ENCODE results near the gene BCAP31. TPM values are rescaled to one million over a fixed set of nuclear protein-coding genes. Genes with fewer than 3 reads are reported as not detected.
"Not testable (repeated sequence)": the region's sequence is repeated elsewhere in the genome, so short reads cannot be mapped to it uniquely, and the experiment has no call there.

BCAP31 gene
- total RNA-seq, 1 donor from 2014 or later = 83.0 TPM

DNA sequence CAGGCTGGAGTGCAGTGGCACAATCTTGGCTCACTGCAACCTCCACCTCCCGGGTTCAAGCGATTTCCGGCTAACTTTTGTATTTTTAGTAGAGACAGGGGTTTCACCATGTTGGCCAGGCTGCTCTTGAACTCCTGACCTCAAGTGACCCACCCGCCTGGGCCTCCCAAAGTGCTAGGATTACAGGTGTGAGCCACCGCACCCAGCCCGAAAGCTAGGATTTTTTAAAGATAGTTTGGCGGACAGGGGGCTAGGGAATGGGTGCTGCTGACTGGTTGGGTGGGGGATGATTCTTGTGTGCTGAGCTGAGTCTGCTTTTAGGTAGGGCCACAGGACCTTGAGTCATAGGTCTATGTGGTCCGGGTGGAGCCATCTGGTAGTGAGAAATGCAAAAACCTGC, 40.7 kb downstream of the BCAP31 start:
- H3K36me3 ChIP-seq (ENCODE audit: control insufficient read depth in 3 of 3, insufficient read depth in 3 of 3, low read length in 3 of 3); H3K4me3 ChIP-seq (ENCODE audit: low read length in 3 of 3); H3K27me3 ChIP-seq (ENCODE audit: control insufficient read depth in 3 of 3, insufficient read depth in 3 of 3, low read length in 3 of 3); H3K4me1 ChIP-seq (ENCODE audit: control insufficient read depth in 3 of 3, insufficient read depth in 3 of 3, low read length in 3 of 3); H3K9me3 ChIP-seq (ENCODE audit: control insufficient read depth in 3 of 3, low read length in 3 of 3); H3K27ac ChIP-seq (ENCODE audit: low read depth, low read length); H3K9ac ChIP-seq (ENCODE audit: low read depth in 1 of 3, low read length in 3 of 3): not testable (repeated sequence)

DNA sequence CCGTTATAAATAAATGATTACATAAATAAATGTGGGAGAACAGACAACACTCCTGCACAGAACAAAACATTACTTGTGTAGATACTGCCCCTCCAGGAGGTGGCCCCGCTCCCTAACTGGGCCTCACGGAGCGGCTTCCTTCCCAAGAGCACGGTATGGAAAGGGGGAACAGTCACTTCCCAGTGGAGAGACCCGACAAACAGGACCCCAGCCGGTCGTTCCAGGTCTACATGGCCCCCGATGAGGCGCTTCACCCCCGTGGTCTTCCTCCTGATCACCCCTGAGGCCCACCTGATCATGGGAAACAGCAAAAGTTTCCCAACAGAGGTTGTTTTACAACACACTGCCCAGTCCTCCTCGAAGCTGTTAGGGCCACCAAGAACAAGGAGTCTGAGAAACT, 43.0 kb downstream of the BCAP31 start:
- Histone ChIP-seq H3K27ac (ENCODE audit: low read depth, low read length) (no peak overlapping the region), H3K9me3 (ENCODE audit: control insufficient read depth in 3 of 3, low read length in 3 of 3) (no peaks in the 10 kb centered on the region), H3K9ac (ENCODE audit: low read depth in 1 of 3, low read length in 3 of 3) (peak overlapping the region in 1 of 3 donors; percentile 8), H3K27me3 (ENCODE audit: control insufficient read depth in 3 of 3, insufficient read depth in 3 of 3, low read length in 3 of 3) (peaks cover 0 to 3% (median 0%) of the 10 kb centered on the region in 3 donors), H3K4me3 (ENCODE audit: low read length in 3 of 3) (no peak overlapping the region), H3K36me3 (ENCODE audit: control insufficient read depth in 3 of 3, insufficient read depth in 3 of 3, low read length in 3 of 3) (no peaks in the 10 kb centered on the region), H3K4me1 (ENCODE audit: control insufficient read depth in 3 of 3, insufficient read depth in 3 of 3, low read length in 3 of 3) (no peaks in the 10 kb centered on the region)

DNA sequence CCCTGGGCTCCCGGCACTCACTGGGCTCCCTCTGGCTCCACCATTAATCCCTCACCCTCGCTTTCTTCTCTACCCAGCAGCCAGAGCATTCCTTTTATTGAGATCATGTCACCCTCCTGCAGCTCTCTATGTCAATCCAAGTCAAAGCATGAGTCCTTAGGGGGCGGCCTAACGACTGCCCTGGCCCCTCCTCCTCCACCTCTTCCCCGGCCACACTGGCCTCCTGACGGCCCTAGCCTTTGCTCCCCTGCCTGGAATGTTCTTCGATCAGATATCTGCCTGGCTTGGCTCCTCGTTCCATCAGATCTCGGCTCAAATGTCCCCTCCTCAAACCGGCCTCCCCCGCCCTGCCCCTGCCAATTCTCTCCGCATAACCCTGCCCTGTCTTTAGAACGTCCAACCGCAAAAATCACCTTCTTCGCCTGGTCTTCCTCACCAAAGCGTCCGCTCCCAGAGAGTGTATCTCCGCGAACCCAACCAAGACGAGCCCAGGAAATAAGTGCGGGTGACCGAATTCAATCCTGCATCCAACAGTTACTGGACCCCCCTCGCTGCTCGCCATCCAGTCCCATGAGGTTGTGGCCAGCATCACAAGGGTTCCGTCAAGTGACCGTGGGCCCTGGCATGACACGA, 49.9 kb downstream of the BCAP31 start:
- Histone ChIP-seq H3K4me3 (ENCODE audit: low read length in 3 of 3) (no peak overlapping the region), H3K9ac (ENCODE audit: low read depth in 1 of 3, low read length in 3 of 3) (no peak overlapping the region), H3K27ac (ENCODE audit: low read depth, low read length) (no peak overlapping the region), H3K27me3 (ENCODE audit: control insufficient read depth in 3 of 3, insufficient read depth in 3 of 3, low read length in 3 of 3) (peaks cover 0 to 12% (median 8%) of the 10 kb centered on the region in 3 donors), H3K36me3 (ENCODE audit: control insufficient read depth in 3 of 3, insufficient read depth in 3 of 3, low read length in 3 of 3) (no peaks in the 10 kb centered on the region), H3K9me3 (ENCODE audit: control insufficient read depth in 3 of 3, low read length in 3 of 3) (no peaks in the 10 kb centered on the region), H3K4me1 (ENCODE audit: control insufficient read depth in 3 of 3, insufficient read depth in 3 of 3, low read length in 3 of 3) (no peaks in the 10 kb centered on the region)

DNA sequence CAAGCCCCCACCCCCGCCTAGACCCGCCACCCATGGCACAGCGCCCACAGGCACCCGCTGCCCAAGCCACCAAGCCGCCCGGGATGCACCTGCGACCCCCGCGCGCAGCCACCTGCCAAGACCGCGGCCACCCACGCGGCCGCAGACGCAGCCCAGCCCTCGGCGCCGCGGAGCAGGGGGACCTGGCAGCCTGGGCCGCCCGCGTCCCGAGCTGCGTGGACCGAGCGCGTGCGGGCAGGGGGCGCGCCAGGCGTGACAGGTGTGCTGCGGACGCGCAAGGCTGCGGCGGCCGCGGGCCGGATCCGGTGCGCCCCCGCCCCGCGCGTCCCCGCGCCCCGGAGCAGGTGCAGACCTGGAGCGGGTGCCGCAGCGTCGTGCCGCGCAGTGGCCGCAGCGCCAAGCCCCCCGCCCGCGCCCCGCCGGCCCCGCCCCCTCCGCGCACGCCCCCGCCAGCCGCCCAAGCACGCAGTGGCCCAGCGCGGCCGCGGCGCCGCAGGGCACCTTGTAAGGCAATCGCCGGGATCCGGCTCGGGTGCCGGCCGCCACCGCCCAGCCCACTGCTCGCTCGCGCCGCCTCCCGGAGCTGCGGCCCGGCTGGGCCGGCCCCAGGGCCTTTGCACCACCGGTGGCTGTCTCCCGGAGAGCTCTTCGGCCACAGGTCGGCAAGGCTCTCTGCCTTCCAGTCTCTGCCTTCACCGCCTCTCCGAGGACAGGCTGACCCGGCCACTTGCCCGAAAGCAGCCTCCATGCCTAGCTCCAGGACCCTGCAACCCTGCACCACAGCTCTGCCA, 50.6 kb downstream of the BCAP31 start, which contains the start of gene PNCK:
Gene PNCK, minus strand, starts transcription at position 386 of the 791 bp plus-strand sequence. CDS start 737 bp downstream, outside the sequence.
- H3K4me3 ChIP-seq (ENCODE audit: low read length in 3 of 3) = no peak within 1 kb of the TSS
- no peaks in the 10 kb centered on the region for H3K9me3 ChIP-seq (ENCODE audit: control insufficient read depth in 3 of 3, low read length in 3 of 3)
- no peaks in the 10 kb centered on the region for H3K4me1 ChIP-seq (ENCODE audit: control insufficient read depth in 3 of 3, insufficient read depth in 3 of 3, low read length in 3 of 3)
- peaks cover 0 to 12% (median 8%) of the 10 kb centered on the region in 3 donors for H3K27me3 ChIP-seq (ENCODE audit: control insufficient read depth in 3 of 3, insufficient read depth in 3 of 3, low read length in 3 of 3)
- H3K27ac ChIP-seq (ENCODE audit: low read depth, low read length) = no peak within 1 kb of the TSS
- H3K9ac ChIP-seq (ENCODE audit: low read depth in 1 of 3, low read length in 3 of 3) = no peak within 1 kb of the TSS
- H3K36me3 ChIP-seq (ENCODE audit: control insufficient read depth in 3 of 3, insufficient read depth in 3 of 3, low read length in 3 of 3) = no peaks in the 10 kb centered on the region

DNA sequence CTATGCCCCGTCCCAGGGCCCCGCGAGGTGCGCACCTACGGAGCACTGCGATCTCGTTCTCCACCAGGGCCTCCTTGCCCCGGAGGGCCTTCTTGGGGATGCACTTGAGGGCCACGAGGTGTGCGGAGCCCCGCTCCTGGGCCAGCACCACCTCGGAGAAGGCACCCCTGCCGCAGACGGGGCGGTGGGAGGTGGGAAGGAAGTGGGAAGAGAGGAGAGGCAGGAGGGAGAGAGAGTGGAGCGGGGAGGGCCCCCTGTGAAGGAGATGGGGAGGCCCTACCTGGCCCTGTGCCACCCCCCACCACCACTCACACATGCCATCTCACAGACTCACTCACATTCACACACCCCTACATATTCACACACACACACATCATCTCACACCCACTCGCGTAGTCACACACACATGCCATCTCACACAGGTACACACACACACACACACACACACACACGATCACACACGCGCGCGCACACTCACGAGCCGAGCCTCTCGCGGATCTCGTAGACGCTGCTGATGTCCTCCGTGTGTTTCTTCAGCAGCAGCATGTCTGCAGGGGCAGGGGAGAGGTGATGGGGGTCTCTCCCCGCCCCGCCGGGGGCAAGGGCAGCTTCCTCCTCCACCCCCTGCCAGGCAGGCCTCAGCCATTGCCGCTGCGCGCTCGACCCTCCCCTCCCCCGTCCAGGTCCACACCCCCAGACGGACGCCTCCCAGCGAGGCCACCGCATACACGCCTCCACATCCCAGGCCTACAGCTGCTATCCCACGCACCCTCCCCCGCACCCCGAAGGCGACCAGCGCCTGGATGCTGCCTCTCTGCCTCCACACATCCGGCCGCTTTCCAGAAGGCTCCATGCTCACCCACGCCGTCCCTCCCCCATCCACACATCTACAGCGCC, 51.4 kb downstream of the BCAP31 start:
- Histone ChIP-seq H3K36me3 (ENCODE audit: control insufficient read depth in 3 of 3, insufficient read depth in 3 of 3, low read length in 3 of 3) (no peaks in the 10 kb centered on the region), H3K4me3 (ENCODE audit: low read length in 3 of 3) (no peak overlapping the region)

DNA sequence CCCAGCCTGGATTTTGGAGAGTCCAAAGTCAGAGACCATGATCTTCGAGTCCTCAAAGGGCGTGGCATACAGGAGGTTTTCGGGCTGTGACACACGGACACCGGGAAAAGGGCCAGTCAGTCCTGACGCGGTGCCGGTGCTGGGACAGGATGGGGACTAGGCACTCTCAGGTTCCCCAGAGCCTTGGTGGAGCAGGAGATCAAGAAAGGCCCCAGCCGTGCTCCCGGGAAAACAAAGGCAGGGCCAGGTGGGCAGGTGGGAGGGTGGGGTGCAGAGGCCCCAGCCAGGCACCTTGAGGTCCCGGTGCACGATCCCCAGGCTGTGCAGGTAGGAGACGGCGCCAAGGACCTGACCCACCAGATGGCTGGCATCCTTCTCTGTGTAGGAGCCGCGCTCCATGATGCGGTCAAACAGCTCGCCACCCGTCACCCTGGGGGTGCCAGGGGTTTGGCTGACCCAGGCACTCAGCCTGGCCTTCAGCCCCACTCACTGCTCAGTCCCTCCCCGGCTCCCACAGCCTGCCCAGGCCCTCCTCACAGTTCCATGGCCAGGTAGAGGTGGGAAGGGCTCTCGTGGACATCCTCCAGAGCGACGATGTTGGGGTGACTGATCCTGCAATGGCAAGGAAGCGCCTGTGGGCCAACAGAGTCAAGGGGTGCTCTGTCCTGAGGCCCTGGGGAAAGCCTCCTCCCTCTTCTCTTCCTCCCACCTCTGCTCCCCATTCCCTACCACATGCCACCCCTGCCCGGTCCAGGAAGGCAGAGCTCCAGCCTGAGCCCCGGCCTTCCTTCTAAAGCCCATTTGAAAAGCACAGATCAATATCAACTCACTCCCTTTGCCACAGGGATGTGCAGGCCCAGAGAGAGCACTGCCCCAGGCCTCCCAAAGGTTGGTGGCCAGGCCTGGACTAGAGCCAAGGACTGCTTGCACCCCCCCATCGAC, 52.3 kb downstream of the BCAP31 start:
- no peak overlapping the region for H3K4me3 ChIP-seq (ENCODE audit: low read length in 3 of 3)
- H3K4me1 ChIP-seq (ENCODE audit: control insufficient read depth in 3 of 3, insufficient read depth in 3 of 3, low read length in 3 of 3) = peaks cover 6 to 9% (median 7%) of the 10 kb centered on the region in 3 donors
- no peak overlapping the region for H3K9ac ChIP-seq (ENCODE audit: low read depth in 1 of 3, low read length in 3 of 3)
- H3K9me3 ChIP-seq (ENCODE audit: control insufficient read depth in 3 of 3, low read length in 3 of 3) = no peaks in the 10 kb centered on the region
- peaks cover 5 to 15% (median 8%) of the 10 kb centered on the region in 3 donors for H3K27me3 ChIP-seq (ENCODE audit: control insufficient read depth in 3 of 3, insufficient read depth in 3 of 3, low read length in 3 of 3)
- no peak overlapping the region for H3K27ac ChIP-seq (ENCODE audit: low read depth, low read length)
- H3K36me3 ChIP-seq (ENCODE audit: control insufficient read depth in 3 of 3, insufficient read depth in 3 of 3, low read length in 3 of 3) = no peaks in the 10 kb centered on the region

More for the DNA sequence above, 51.4 kb downstream of the BCAP31 start:
- H3K4me1 ChIP-seq (ENCODE audit: control insufficient read depth in 3 of 3, insufficient read depth in 3 of 3, low read length in 3 of 3) = peaks cover 3 to 8% (median 6%) of the 10 kb centered on the region in 3 donors
- H3K9ac ChIP-seq (ENCODE audit: low read depth in 1 of 3, low read length in 3 of 3) = no peak overlapping the region
- H3K27ac ChIP-seq (ENCODE audit: low read depth, low read length) = no peak overlapping the region
- peaks cover 0 to 12% (median 8%) of the 10 kb centered on the region in 3 donors for H3K27me3 ChIP-seq (ENCODE audit: control insufficient read depth in 3 of 3, insufficient read depth in 3 of 3, low read length in 3 of 3)
- H3K9me3 ChIP-seq (ENCODE audit: control insufficient read depth in 3 of 3, low read length in 3 of 3) = no peaks in the 10 kb centered on the region

DNA sequence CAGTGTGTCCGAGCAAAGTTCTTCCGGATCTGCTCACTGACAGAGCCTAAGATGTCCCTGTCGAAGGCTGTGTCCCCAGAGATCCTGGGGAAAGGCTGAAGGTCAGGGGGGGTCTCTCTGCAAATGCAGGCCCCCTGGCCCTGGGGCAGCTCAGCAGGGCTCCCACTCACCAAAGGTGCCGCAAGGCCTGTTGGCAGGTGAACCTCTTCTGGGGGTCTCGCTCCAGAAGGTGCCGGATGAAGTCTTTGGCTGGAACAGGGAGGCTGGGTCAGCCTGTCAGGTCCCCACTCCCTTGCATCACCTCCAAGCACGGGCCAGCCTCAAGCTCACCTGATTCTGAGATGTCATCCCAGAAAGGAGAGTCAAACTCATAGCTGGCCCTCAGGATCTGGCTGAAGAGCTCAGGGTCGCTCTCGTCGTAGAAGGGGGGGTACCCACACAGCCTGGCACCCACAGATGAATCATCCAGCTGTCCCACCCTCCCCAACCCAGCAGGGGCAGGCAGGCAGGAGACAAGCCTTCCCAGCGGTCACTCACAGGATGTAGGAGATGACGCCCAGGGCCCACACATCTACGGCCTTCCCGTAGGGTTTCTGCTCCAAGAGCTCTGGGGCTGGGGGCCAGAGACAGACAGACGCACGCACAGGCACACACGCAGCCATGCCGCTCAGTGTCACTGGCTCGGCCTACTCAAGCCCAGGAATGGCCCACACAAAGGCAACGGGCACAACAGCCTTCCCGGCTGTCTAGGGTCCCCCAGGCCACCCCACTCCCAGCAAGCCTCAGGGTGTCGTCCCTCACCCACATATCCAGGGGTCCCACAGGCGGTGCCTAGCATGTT, 53.2 kb downstream of the BCAP31 start:
- no peaks in the 10 kb centered on the region for H3K9me3 ChIP-seq (ENCODE audit: control insufficient read depth in 3 of 3, low read length in 3 of 3)
- peaks cover 6 to 9% (median 7%) of the 10 kb centered on the region in 3 donors for H3K4me1 ChIP-seq (ENCODE audit: control insufficient read depth in 3 of 3, insufficient read depth in 3 of 3, low read length in 3 of 3)
- no peak overlapping the region for H3K4me3 ChIP-seq (ENCODE audit: low read length in 3 of 3)
- peaks cover 5 to 18% (median 10%) of the 10 kb centered on the region in 3 donors for H3K27me3 ChIP-seq (ENCODE audit: control insufficient read depth in 3 of 3, insufficient read depth in 3 of 3, low read length in 3 of 3)
- H3K36me3 ChIP-seq (ENCODE audit: control insufficient read depth in 3 of 3, insufficient read depth in 3 of 3, low read length in 3 of 3) = no peaks in the 10 kb centered on the region
- H3K27ac ChIP-seq (ENCODE audit: low read depth, low read length) = no peak overlapping the region
- H3K9ac ChIP-seq (ENCODE audit: low read depth in 1 of 3, low read length in 3 of 3) = no peak overlapping the region

DNA sequence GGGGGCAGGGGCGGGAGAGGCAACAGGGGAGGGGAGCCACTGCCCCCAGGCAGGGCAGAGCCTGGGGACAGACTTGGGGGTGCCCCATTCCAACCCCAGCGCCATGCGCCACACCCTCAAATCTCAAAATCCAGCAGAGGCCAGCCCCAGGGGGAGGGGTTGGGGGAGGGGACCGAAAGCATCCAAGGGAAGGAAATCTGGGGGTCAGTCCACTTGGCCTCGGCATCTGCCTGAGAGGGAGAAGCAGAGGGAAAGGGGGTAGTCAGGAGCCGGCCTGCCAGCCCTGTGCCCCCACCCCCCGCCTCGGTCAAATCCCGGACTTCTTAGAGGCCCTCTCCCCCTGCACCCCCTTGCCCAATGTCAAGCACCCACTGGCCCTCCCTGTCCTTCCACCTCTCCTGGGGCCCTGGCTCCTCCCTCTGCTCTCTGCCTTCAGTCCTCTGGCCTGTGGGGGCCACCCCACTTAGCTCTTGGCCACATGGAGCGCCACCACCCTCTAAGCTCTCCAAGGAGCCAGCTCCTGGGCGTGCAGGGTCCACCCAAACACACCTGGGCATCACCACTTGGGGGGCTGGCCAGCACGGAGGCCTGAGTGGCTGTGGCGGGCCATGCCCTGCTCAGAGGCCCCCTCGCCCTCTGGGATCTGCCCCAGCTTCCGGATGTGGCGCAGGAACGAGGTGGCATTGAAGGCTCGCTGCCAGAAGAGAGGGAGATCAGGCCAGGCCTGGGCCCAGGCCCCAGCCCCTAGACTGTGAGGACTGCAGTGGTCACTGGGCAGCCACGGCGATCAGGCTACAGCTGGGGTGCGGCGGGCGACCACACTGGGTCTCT, 54.1 kb downstream of the BCAP31 start:
- H3K27ac ChIP-seq (ENCODE audit: low read depth, low read length) = no peak overlapping the region

More for the DNA sequence above, 54.1 kb downstream of the BCAP31 start:
- no peak overlapping the region for H3K9ac ChIP-seq (ENCODE audit: low read depth in 1 of 3, low read length in 3 of 3)
- no peaks in the 10 kb centered on the region for H3K36me3 ChIP-seq (ENCODE audit: control insufficient read depth in 3 of 3, insufficient read depth in 3 of 3, low read length in 3 of 3)
- peaks cover 6 to 9% (median 7%) of the 10 kb centered on the region in 3 donors for H3K4me1 ChIP-seq (ENCODE audit: control insufficient read depth in 3 of 3, insufficient read depth in 3 of 3, low read length in 3 of 3)
- H3K9me3 ChIP-seq (ENCODE audit: control insufficient read depth in 3 of 3, low read length in 3 of 3) = no peaks in the 10 kb centered on the region
- peaks cover 5 to 24% (median 11%) of the 10 kb centered on the region in 3 donors for H3K27me3 ChIP-seq (ENCODE audit: control insufficient read depth in 3 of 3, insufficient read depth in 3 of 3, low read length in 3 of 3)
- H3K4me3 ChIP-seq (ENCODE audit: low read length in 3 of 3) = no peak overlapping the region

Measured in skeletal muscle tissue (tissue), 4 donors.